Neural cell (in vitro differentiated cells): Measurements from ENCODE around the gene AP3S2.

Source experiments
- POLR2AphosphoS5 ChIP-seq: IDR thresholded peaks from 2 replicates; pipeline ENCODE4 v1.6.1; 2012
- RAD21 ChIP-seq: fragments of 450-650 bp; conservative IDR thresholded peaks from 2 replicates; pipeline ENCODE4 v1.6.1; 2014; ENCODE audit warnings: antibody characterized with exemption, mild to moderate bottlenecking, moderate library complexity
- TF ChIP-seq, protein P1 (sequence below): fragments of 450-650 bp; IDR thresholded peaks from 2 replicates; pipeline ENCODE4 v1.5.1; 2014; ENCODE audit warnings: antibody characterized with exemption, mild to moderate bottlenecking, moderate library complexity; ENCODE audit not compliant: poor library complexity, severe bottlenecking

DNA sequence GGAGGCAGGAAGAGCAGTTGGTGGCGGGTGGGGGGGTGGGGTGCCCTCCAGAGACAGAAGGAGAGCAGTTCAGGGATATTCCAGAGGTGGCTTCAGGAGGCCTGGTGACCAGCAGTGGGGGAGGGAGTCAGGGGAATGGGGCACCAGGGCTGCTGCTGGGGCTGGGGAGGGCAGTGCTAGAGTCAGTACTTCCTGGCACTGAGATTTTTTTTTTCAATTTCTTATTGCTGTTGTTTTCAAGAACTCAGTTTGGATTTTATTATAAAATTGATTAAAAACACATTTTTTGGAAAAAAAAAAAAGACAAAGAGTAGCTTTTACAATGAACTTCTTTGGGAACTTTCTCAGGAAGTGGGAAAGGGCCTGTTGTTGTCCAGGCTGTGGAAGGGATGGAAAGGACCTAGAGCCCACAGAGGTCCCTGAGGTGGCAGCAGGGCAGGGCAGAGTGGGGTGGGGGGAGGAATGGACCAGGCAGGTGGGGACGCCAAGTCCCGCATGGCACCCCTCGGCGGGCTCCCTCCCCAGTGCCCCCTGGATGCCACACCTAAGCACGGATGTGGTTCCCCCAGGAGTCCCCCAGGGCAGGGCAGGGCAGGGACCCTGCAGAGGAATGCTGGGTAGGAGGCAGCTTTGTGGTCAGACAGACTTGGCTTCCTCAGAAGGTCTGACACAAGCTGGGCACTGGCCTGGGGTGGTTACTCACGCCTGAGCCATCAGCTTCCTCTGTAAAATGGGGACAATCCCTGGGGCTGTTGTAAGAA is 70.7 kb downstream of the AP3S2 start:
- no peak for TF ChIP-seq RAD21
- no peak for TF ChIP-seq POLR2AphosphoS5
- TF ChIP-seq, protein P1, sequence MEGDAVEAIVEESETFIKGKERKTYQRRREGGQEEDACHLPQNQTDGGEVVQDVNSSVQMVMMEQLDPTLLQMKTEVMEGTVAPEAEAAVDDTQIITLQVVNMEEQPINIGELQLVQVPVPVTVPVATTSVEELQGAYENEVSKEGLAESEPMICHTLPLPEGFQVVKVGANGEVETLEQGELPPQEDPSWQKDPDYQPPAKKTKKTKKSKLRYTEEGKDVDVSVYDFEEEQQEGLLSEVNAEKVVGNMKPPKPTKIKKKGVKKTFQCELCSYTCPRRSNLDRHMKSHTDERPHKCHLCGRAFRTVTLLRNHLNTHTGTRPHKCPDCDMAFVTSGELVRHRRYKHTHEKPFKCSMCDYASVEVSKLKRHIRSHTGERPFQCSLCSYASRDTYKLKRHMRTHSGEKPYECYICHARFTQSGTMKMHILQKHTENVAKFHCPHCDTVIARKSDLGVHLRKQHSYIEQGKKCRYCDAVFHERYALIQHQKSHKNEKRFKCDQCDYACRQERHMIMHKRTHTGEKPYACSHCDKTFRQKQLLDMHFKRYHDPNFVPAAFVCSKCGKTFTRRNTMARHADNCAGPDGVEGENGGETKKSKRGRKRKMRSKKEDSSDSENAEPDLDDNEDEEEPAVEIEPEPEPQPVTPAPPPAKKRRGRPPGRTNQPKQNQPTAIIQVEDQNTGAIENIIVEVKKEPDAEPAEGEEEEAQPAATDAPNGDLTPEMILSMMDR: no peak
